Epithelial cell of proximal tubule (primary cell): ENCODE data around the gene ATAD3C. TPM values are rescaled to one million over a fixed set of nuclear protein-coding genes. Genes with fewer than 3 reads are reported as not detected.
A peak's percentile ranks its signal among the peaks of the same experiment; 100 is the strongest.

Experiments used
- DNase-seq: peaks from one replicate; pipeline ENCODE4 v3.0.0-alpha.2; 2011; ENCODE audit warnings: low read depth
- H3K4me3 ChIP-seq: 2 replicates; pipeline ENCODE4 v1.5.1; 2011; ENCODE audit warnings: low read depth, mild to moderate bottlenecking, low read length
- total RNA-seq: library from RNA; depleted of rRNA; stranded (reverse); fragments of >200 nt; gene quantifications from 2 replicates; pipeline ENCODE4 v1.2.3, GENCODE V29; 2015
- TF ChIP-seq, protein P1 (sequence below): conservative IDR thresholded peaks from 2 replicates; pipeline ENCODE4 v1.5.1; 2012; ENCODE audit warnings: low read depth, mild to moderate bottlenecking, low read length

ATAD3C gene
- total RNA-seq, 1 donor from 2014 or later, result under 0.01 TPM

DNA sequence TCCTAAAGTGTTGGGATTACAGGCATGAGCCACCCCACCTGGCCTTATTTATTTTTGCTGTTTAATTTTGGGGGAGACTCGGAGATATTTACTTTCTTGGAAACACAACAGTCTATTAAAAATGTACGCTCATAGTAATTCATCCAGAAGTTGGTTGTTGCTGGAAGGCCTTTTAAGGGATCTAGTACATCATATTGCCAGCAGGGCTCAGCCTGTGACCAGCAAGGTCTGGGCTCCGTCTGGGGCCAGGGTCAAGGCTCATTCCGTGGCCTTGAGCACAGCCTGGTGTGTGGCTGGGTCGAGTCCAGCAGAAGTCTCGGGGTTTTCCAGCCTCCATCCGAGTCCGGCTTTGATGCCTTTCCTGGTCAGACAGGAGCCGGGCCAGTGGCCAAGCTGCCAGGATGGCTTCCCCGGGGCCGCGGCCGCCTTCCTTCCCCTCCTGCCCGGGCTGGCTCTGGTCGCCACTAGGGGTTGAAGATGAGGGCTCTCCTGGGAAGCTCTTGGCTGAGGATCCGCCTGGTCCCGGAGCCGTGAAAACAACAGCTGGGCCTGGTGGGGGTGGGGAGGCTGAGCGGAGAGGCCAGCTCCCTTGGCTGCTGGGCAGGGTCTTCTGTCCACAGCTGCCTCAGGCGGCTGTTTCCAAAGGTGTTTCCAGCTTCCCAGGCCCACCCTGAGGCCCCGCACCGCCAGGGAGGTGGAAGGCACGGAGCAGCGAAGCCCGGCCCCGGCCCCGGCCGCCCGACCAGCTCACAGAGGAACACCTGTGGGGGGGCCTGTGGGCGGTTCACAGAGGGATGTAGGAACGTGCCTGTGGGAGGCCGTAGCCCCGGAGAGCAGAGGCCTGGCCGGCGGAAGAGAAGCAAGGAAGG lies 19.1 kb upstream of the ATAD3C start:
- TF ChIP-seq, protein P1, sequence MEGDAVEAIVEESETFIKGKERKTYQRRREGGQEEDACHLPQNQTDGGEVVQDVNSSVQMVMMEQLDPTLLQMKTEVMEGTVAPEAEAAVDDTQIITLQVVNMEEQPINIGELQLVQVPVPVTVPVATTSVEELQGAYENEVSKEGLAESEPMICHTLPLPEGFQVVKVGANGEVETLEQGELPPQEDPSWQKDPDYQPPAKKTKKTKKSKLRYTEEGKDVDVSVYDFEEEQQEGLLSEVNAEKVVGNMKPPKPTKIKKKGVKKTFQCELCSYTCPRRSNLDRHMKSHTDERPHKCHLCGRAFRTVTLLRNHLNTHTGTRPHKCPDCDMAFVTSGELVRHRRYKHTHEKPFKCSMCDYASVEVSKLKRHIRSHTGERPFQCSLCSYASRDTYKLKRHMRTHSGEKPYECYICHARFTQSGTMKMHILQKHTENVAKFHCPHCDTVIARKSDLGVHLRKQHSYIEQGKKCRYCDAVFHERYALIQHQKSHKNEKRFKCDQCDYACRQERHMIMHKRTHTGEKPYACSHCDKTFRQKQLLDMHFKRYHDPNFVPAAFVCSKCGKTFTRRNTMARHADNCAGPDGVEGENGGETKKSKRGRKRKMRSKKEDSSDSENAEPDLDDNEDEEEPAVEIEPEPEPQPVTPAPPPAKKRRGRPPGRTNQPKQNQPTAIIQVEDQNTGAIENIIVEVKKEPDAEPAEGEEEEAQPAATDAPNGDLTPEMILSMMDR, result peak; percentile 3
- no peak for DNase-seq
- H3K4me3 ChIP-seq, result no peak overlapping the region

DNA sequence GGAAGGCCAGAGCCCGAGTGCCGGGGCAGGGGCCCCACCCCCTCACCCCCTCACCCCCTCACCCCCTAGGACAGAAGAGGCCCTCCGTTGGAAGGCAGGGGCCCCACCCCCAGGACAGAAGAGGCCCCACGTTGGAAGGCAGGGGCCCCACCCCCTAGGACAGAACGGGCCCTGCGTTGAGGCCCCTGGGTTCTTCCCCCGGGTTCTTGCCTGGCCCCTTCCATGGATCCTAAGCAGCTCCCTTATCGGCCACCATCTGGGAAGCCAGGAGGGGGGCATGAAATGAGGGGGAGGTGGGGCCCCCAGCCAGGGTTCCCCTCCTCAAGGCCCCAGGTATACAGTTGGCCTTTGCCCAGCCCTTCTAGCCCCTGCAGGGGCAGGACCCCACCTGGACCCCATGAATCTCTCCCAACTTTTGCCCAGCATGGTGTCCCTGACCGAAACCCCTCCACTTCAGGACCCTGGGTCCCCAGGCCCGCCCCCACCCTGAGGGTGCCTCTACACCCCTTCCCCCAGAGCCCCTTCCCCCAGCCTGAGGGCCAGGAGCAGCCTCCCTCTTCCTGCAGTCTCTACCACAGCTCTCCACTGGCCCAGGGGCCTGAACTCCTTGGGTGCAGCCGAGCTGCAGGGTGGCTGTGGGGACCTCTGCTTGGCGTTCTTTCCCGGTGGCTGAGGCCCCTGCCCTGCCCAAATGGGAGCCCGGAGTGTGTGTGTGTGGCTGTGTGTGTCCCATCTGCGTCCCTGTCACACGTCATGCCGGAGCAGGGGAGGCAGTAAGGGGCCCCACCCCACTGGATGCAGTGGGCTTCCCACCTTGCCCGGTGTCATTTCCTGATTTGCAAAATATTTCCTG lies 18.3 kb upstream of the ATAD3C start:
- no peak for DNase-seq
- TF ChIP-seq, protein P1, result no peak
- H3K4me3 ChIP-seq, result no peak overlapping the region

DNA sequence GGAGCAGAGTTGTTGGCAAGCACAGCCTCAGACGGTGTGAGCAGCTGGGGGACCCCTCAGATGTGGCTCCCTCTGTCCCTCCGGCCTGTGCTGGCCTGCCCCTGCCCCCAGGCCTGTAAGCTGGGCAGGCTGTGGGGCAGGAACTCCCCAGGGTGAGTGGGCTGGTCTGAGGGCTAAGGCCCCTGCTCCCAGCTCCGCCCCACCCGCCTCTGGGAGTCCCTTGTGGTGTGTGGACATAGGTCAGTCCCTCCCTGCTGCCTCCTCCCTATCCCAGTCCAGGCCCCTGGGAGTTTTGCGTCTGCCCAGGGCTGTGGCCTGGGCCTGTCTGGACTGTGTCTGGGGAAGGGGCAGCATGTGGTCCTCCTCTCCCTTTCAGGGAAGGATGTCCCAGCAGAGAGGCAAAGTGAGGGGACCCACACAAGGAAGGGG lies 17.6 kb upstream of the ATAD3C start:
- TF ChIP-seq, protein P1, result no peak
- DNase-seq, result no peak
- H3K4me3 ChIP-seq, result no peak overlapping the region

DNA sequence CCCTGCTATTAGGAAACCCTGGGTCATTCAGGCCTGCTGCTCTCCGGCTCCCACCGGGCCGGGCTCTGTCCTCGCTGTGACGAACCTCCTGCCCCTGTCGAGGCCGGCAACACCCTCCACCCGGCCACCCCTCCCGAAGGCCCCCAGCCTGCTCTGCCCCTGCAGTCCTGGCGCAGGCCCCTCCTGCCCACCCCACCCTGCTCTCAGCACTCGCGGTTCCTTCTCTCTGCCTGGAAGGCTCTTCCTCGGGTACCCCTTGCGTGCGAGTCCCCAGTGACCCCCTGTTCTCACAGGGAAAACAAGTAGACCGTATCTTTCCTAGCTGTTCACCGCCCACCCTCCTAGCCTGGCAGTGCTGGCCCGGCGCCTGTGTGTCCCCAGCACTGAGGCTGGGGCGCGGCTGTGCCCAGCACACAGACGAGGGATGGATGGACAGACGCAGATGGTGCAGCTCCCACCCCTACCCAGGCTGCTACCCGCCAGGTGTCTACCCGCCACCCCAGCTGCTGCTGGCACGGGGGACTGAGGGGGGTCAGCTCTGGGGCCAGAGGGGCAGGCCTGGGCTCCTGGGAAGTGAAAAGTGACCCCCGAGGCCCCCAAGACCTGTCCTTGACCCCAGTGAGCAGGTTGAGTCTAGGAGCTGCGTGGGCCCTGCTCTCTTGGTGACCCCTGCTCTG lies 17.1 kb upstream of the ATAD3C start:
- no peak for DNase-seq
- TF ChIP-seq, protein P1, result no peak
- no peak overlapping the region for H3K4me3 ChIP-seq

DNA sequence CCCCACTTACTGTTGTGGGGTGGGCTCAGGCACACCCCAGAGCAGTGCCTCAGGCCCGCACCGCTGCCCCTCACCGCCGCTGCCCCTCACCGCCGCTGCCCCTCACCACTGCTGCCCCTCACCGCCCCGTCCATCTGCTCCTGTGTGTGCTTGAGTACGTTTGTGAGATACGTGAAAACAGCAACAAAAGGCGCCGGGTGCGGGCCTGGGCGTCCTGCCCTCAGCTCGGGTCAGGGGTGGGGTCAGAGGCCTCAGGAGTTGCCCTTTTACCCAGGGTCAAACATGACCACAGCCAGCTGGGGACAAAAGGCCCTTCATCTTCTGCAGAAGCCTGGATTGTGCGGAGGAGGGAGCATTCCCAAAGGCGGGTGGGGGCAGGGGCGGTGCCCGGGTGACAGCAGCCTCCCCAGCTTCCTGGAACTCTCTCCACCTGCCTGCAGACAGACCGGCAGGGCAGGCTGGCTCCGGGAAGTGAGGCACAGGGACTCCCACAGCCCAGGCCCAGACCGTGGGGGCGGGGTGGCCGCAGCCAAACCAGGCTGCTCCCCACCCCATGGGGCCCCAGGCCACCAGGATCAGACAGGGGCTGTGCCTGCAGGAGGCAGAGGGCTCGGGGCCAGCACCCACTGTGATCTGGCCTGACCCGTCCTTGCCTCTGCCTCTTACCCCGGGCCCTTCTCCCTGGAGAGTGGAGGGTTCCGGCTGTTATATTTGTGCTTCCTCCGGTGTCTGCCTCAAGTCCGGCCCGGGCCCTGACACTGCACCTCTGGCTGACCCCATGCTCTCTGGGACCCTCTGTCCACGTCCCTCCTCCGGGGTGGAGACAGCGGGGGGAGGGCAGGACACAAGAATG lies 16.3 kb upstream of the ATAD3C start:
- no peak for DNase-seq
- TF ChIP-seq, protein P1, result no peak
- H3K4me3 ChIP-seq, result no peak overlapping the region

DNA sequence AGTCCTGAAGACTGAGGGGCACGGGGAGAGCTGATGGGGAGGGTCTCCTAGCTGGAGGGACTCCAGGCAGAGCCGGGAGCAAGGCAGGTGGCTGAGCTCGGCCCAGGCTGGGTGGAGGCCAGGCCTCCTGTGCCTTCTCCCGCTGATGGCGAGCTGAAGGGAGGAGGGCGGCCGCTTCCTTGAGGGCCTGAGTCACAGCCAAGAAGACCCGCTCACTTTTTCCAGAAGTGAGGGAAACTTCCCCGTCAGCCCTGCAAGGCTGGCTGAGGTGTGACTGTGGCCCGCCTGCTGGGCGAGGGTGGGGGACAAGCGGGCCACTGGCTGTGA lies 15.7 kb upstream of the ATAD3C start:
- no peak overlapping the region for H3K4me3 ChIP-seq
- TF ChIP-seq, protein P1, result no peak
- DNase-seq, result no peak
